NCI-H2107 treated with DMSO at 0.1 percent for 48 hours (cell line): Measurements from ENCODE around the gene DENND1A.
"Not testable (repeated sequence)": the region's sequence is repeated elsewhere in the genome, so short reads cannot be mapped to it uniquely, and the experiment has no call there.

ENCODE experiments used
- DNase-seq: peaks from one replicate; lab custom pipeline; 2025; ENCODE audit not compliant: unreplicated experiment; lab: John Stamatoyannopoulos, UW

DENND1A gene

GRCh38 chr9:123947326-123947725 is 17.4 kb upstream of the DENND1A start:
- DNase-seq = no peak

- no peak for DNase-seq
Measured at GRCh38 chr9:123946101-123946821, 16.3 kb upstream of the DENND1A start.

- no peak for DNase-seq
Measured at GRCh38 chr9:123945532-123945931, 15.6 kb upstream of the DENND1A start.

- not testable (repeated sequence) for DNase-seq
Measured at GRCh38 chr9:123944464-123944863, 14.5 kb upstream of the DENND1A start.

GRCh38 chr9:123943671-123944070 is 13.7 kb upstream of the DENND1A start:
- DNase-seq = no peak

- DNase-seq = no peak
Measured at GRCh38 chr9:123942542-123942941, 12.6 kb upstream of the DENND1A start.

- DNase-seq = no peak
Measured at GRCh38 chr9:123941524-123942070, 11.7 kb upstream of the DENND1A start.

- no peak for DNase-seq
Measured at GRCh38 chr9:123940721-123941523, 11.0 kb upstream of the DENND1A start.

GRCh38 chr9:123938401-123938800 is 8.5 kb upstream of the DENND1A start:
- no peak for DNase-seq

- not testable (repeated sequence) for DNase-seq
Measured at GRCh38 chr9:123936575-123936974, 6.6 kb upstream of the DENND1A start.

GRCh38 chr9:123933440-123934212 is 3.7 kb upstream of the DENND1A start:
- DNase-seq = no peak

GRCh38 chr9:123929177-123929869 is 603 bp downstream of the DENND1A start:
- DNase-seq = peak; percentile 14

- no peak for DNase-seq
Measured at GRCh38 chr9:123928533-123929176, 1.3 kb downstream of the DENND1A start.

GRCh38 chr9:123927625-123928532 is 2.0 kb downstream of the DENND1A start:
- no peak for DNase-seq

- no peak for DNase-seq
Measured at GRCh38 chr9:123926941-123927340, 3.0 kb downstream of the DENND1A start.

- DNase-seq = no peak
Measured at GRCh38 chr9:123925819-123926218, 4.1 kb downstream of the DENND1A start.

- no peak for DNase-seq
Measured at GRCh38 chr9:123925161-123925560, 4.8 kb downstream of the DENND1A start.

GRCh38 chr9:123924727-123925126 is 5.2 kb downstream of the DENND1A start:
- DNase-seq = no peak

GRCh38 chr9:123923884-123924283 is 6.0 kb downstream of the DENND1A start:
- no peak for DNase-seq
